MM.1S (cell line): ENCODE data around the gene DPYSL5.
"Not testable (repeated sequence)": the region's sequence is repeated elsewhere in the genome, so short reads cannot be mapped to it uniquely, and the experiment has no call there.

Experiments used
- DNase-seq: peaks from one replicate; pipeline ENCODE4 v3.0.0-alpha.2; 2015
- H2AFZ ChIP-seq: fragments of 300-600 bp; sonication (generic); 2 replicates; pipeline ENCODE4 v1.6.0; 2016; ENCODE audit warnings: antibody characterized with exemption, low read length
- H3F3A ChIP-seq: fragments of 300-600 bp; sonication (generic); 2 replicates; pipeline ENCODE4 v1.6.1; 2016; ENCODE audit warnings: mild to moderate bottlenecking, antibody characterized with exemption, low read length, moderate library complexity, mixed read lengths; ENCODE audit not compliant: insufficient read depth
- H3K27ac ChIP-seq: fragments of 300-600 bp; sonication (generic); 2 replicates; pipeline ENCODE4 v1.5.1; 2016; ENCODE audit warnings: mild to moderate bottlenecking, low read length
- H3K27me3 ChIP-seq: fragments of 300-600 bp; sonication (generic); replicated peaks from 2 replicates; pipeline ENCODE4 v1.6.0; 2016; ENCODE audit warnings: low read length; ENCODE audit not compliant: insufficient read depth
- H3K36me3 ChIP-seq: fragments of 300-600 bp; sonication (generic); replicated peaks from 2 replicates; pipeline ENCODE4 v1.6.1; 2016; ENCODE audit warnings: mild to moderate bottlenecking, low read length, mixed read lengths; ENCODE audit not compliant: insufficient read depth
- H3K4me1 ChIP-seq: fragments of 300-600 bp; sonication (generic); 2 replicates; pipeline ENCODE4 v1.6.1; 2016; ENCODE audit warnings: low read length, mixed read lengths
- H3K4me2 ChIP-seq: fragments of 300-600 bp; sonication (generic); 2 replicates; pipeline ENCODE4 v1.6.0; 2016; ENCODE audit warnings: low read depth, low read length
- H3K4me3 ChIP-seq: fragments of 300-600 bp; sonication (generic); 2 replicates; pipeline ENCODE4 v1.5.1; 2016; ENCODE audit warnings: low read length, mixed read lengths
- H3K79me2 ChIP-seq: fragments of 300-600 bp; sonication (generic); 2 replicates; pipeline ENCODE4 v1.6.1; 2016; ENCODE audit warnings: mixed run types, low read length, mixed read lengths
- H3K9ac ChIP-seq: fragments of 300-600 bp; sonication (generic); 2 replicates; pipeline ENCODE4 v1.6.1; 2016; ENCODE audit warnings: low read length, mixed read lengths
- H3K9me2 ChIP-seq: fragments of 300-600 bp; sonication (generic); replicated peaks from 2 replicates; pipeline ENCODE4 v1.6.1; 2016; ENCODE audit warnings: mild to moderate bottlenecking, low read length, mixed read lengths; ENCODE audit not compliant: insufficient read depth
- H3K9me3 ChIP-seq: fragments of 300-600 bp; sonication (generic); replicated peaks from 2 replicates; pipeline ENCODE4 v1.6.1; 2016; ENCODE audit warnings: mild to moderate bottlenecking, low read length, mixed read lengths; ENCODE audit not compliant: insufficient read depth
- H4K20me1 ChIP-seq: fragments of 300-600 bp; sonication (generic); 2 replicates; pipeline ENCODE4 v1.6.1; 2016; ENCODE audit warnings: mild to moderate bottlenecking, low read length, moderate library complexity, mixed read lengths; ENCODE audit not compliant: insufficient read depth
- CTCF ChIP-seq: fragments of 300-600 bp; sonication (generic); IDR thresholded peaks from 2 replicates; pipeline ENCODE4 v1.5.1; 2016; ENCODE audit warnings: antibody characterized with exemption, low read length, mixed read lengths
- EZH2 ChIP-seq: fragments of 300-600 bp; sonication (generic); optimal IDR thresholded peaks from 2 replicates; pipeline ENCODE3; 2017; ENCODE audit warnings: low read depth, mild to moderate bottlenecking, antibody characterized with exemption, low read length, mixed read lengths
- EZH2phosphoT487 ChIP-seq: fragments of 300-600 bp; sonication (generic); IDR thresholded peaks from 2 replicates; pipeline ENCODE4 v1.6.1; 2018; ENCODE audit warnings: antibody characterized with exemption, low read length

DPYSL5 gene

DNA sequence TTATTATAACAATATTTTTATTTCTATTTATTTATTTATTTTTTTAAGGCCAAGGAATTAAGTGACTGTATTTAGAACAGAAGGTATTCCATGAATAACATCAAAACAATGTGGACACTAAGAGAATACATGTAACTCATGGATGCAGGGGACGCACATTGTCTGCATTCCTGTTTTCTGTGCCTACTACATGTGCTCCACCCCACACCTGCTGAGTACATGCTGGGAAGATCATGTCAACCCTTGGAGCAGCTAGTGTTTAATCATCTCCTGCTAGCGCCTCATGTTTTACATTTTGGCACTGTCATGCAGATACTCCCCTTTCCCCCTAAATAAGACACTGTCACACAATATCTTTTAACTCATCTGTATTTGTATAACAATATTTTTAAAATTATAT, 29.3 kb downstream of the DPYSL5 start:
- Histone ChIP-seq H3K4me3 (no peak overlapping the region), H3K9me3 (no peaks in the 10 kb centered on the region), H4K20me1 (no peaks in the 10 kb centered on the region), H3F3A (no peaks in the 10 kb centered on the region), H2AFZ (no peak overlapping the region), H3K27me3 (no peaks in the 10 kb centered on the region), H3K4me1 (no peaks in the 10 kb centered on the region), H3K9ac (no peak overlapping the region), H3K27ac (no peak overlapping the region), H3K36me3 (no peaks in the 10 kb centered on the region), H3K79me2 (no peaks in the 10 kb centered on the region), H3K9me2 (no peaks in the 10 kb centered on the region), H3K4me2 (no peak overlapping the region)
- DNase-seq, result no peak
- TF ChIP-seq EZH2phosphoT487 (no peak), EZH2 (no peak), CTCF (no peak)

- H3K4me3 ChIP-seq, result no peak overlapping the region
- no peaks in the 10 kb centered on the region for H4K20me1 ChIP-seq
- H3K9me2 ChIP-seq, result no peaks in the 10 kb centered on the region
- no peak overlapping the region for H3K4me2 ChIP-seq
- no peak overlapping the region for H2AFZ ChIP-seq
- H3K36me3 ChIP-seq, result no peaks in the 10 kb centered on the region
- H3K79me2 ChIP-seq, result no peaks in the 10 kb centered on the region
- no peak for DNase-seq
- H3K9me3 ChIP-seq, result no peaks in the 10 kb centered on the region
- H3K9ac ChIP-seq, result no peak overlapping the region
- no peak overlapping the region for H3K27ac ChIP-seq
- H3F3A ChIP-seq, result no peaks in the 10 kb centered on the region
- no peaks in the 10 kb centered on the region for H3K4me1 ChIP-seq
- TF ChIP-seq EZH2 (no peak), EZH2phosphoT487 (no peak), CTCF (no peak)
- H3K27me3 ChIP-seq, result no peaks in the 10 kb centered on the region
These were observed 32.2 kb downstream of the DPYSL5 start for GRCh38 chr2:26880161-26880560.

GRCh38 chr2:26880910-26881435, 33.0 kb downstream of the DPYSL5 start:
- H3K9me2 ChIP-seq, result no peaks in the 10 kb centered on the region
- no peak for DNase-seq
- no peaks in the 10 kb centered on the region for H4K20me1 ChIP-seq
- H3K4me3 ChIP-seq, result no peak overlapping the region
- no peaks in the 10 kb centered on the region for H3K79me2 ChIP-seq
- no peaks in the 10 kb centered on the region for H3K9me3 ChIP-seq
- peaks cover 6% of the 10 kb centered on the region for H3K4me1 ChIP-seq
- H3K27me3 ChIP-seq, result no peaks in the 10 kb centered on the region
- H3K27ac ChIP-seq, result no peak overlapping the region
- no peak overlapping the region for H3K9ac ChIP-seq
- no peak overlapping the region for H3K4me2 ChIP-seq
- no peaks in the 10 kb centered on the region for H3K36me3 ChIP-seq
- H3F3A ChIP-seq, result no peaks in the 10 kb centered on the region
- H2AFZ ChIP-seq, result no peak overlapping the region
- TF ChIP-seq EZH2, result no peak
- TF ChIP-seq EZH2phosphoT487, result no peak
- no peak for TF ChIP-seq CTCF

DNA sequence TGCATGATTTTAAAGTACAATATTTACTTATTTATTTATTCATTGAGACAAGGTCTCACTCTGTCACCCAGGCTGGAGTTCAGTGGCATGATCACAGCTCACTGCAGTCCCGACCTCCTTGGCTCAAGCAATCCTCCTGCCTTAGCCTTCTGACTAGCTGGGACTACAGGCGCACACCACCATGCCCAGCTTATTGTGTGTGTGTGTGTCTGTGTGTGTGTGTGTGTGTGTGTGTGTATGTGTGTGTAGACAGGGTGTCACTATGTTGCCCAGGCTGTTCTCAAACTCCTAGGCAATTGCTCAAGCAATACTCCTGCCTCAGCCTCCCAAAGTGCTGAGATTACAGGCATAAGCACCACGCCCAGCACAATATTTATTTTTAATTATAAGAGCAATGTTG, 34.3 kb downstream of the DPYSL5 start:
- not testable (repeated sequence) for H3K4me3 ChIP-seq, H3K27me3 ChIP-seq, H3F3A ChIP-seq, H4K20me1 ChIP-seq, H3K4me2 ChIP-seq, H2AFZ ChIP-seq, H3K9me3 ChIP-seq, H3K27ac ChIP-seq, H3K36me3 ChIP-seq, H3K9ac ChIP-seq, H3K79me2 ChIP-seq, H3K9me2 ChIP-seq, DNase-seq
- peaks cover 14% of the 10 kb centered on the region for H3K4me1 ChIP-seq
